ENCODE results near the gene BPIFB6.

The BPIFB6 gene

DNA sequence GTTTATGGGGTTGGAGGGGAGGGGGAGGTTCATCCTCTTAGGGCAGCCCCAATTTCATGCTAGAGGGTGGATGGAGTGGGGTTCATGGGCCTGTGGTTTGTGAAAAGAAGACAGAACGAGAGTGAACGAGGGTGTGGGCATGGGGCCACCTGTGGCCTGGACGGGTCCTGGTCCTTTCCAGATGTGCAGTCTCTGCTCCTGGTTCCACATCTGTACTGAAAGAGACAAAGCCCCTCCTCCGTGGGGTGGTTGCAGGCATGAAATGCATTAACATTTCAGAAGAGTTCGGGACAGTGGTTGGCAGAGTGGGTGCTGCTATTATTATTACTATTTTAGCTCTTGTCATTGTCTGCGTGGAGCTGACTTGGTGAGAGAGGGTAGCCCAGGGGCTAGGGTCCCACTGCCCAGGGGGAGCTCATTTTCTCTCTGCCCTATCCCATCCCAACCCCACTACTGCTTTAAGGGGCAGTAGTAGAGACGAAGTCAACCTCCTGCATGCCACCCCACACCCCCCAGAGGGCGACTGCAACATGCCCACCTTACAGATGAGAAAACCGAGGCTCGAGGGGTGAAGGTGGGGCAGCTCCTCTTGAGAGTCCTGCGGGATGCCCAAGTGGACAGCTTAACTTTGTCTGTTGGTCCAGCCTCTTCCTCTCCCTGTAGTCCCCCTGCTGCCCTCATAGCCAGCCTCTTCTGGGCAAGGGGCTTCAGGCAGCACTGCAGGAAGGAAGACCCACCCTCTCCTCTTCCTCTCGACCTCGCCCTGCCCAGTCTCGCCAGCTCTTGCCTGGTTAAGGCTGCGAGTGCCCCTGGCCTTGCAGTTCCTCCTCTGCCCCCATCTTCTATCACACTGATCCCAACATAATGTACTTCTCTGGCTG lies 15.5 kb upstream of the BPIFB6 start:
- no peak for DNase-seq (ENCODE audit: low spot score)

- no peak for DNase-seq (ENCODE audit: low spot score)
These were observed 14.8 kb upstream of the BPIFB6 start for GRCh38 chr20:33016581-33017109.

GRCh38 chr20:33017542-33017941 lies 13.9 kb upstream of the BPIFB6 start:
- no peak for DNase-seq (ENCODE audit: low spot score)

DNA sequence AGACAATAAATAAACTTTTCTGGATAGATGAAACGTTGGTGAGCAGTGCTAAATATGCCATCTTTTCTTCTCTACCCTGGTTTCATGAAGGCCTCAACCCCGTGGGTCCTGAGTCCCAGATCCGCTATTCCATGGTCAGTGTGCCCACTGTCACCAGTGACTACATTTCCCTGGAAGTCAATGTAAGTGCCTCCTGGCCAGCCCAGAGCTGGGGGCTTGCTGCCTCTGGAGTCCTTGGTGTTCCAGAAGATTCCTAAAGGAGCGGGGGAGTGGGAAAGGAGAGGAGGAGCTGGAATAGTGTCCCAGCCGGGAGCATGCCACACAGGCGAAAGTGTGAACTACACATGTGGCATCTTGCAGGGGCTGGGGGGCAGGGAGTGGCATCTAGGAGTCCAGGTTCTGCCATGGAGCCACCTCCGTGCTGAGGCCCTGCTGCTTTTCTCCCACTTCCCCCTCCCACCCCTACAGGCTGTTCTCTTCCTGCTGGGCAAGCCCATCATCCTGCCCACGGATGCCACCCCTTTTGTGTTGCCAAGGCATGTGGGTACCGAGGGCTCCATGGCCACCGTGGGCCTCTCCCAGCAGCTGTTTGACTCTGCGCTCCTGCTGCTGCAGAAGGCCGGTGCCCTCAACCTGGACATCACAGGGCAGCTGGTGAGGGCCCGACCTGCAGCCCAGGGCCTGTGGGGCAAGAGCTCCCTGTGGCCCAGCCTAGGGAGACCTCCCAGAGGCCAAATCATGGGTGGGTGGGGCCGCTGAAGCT lies 13.1 kb upstream of the BPIFB6 start:
- DNase-seq (ENCODE audit: low spot score) = no peak

GRCh38 chr20:33019465-33020277 lies 11.8 kb upstream of the BPIFB6 start:
- no peak for DNase-seq (ENCODE audit: low spot score)

DNA sequence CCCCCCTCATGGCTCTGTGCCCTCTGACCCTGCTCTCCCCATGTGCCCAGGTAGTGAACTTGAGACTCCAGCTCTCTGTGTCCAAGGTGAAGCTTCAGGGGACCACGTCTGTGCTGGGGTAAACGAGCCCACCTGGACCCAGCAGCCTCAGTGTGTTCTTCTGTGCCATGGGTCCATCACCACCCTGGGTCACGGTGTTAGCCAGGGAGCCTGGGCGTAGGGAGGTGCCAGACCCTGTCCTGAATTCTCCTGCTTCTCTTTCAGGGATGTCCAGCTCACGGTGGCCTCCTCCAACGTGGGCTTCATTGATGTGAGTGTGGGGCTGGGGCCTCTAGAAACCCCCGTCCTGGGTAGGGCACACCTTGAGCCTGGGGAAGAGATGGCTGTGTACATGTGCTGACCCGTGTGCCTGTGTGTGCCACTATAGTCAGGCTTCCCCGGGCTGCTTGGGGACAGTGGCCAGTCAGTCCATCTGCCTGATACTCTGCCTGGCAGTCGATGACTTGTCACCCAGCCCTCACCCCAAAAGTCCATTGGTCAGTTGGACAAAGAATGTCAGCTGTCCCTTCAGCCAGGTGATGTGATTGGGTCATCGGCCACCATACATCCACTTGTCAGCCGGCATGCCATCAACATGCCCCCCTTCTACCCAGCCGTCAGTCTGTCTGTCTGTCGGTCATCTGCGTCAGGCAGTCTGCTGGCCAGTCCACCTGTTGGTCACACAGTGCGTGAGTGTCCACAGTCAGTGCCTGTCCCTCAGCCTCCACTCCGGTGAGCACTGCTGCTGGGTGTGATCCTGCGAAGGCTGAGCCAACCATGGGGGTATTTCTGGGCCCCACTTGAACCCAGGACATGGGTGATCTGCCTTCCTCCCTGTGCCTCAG lies 10.9 kb upstream of the BPIFB6 start:
- no peak for DNase-seq (ENCODE audit: low spot score)

DNA sequence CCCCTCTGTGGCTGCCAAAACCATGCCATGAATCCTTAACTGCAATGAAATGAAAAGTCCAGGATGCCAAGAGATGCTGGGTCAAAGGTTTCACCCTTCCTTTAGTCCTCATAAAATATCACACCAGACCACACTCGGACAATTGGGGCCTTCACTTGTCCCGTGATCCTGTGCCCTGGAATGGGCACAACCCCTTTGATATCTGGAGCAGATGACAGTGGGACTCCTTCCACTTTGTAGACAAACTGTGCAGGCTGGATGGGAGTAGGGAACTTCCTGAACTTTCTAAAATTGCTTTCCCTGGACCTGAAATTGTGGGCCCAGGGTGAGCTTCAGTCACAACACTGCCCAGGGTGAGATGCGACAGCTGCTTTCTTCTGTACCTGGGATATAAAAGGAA lies 9.6 kb upstream of the BPIFB6 start:
- DNase-seq (ENCODE audit: low spot score) = no peak

- DNase-seq (ENCODE audit: low spot score) = no peak
These were observed 9.2 kb upstream of the BPIFB6 start for GRCh38 chr20:33022289-33022688.

DNA sequence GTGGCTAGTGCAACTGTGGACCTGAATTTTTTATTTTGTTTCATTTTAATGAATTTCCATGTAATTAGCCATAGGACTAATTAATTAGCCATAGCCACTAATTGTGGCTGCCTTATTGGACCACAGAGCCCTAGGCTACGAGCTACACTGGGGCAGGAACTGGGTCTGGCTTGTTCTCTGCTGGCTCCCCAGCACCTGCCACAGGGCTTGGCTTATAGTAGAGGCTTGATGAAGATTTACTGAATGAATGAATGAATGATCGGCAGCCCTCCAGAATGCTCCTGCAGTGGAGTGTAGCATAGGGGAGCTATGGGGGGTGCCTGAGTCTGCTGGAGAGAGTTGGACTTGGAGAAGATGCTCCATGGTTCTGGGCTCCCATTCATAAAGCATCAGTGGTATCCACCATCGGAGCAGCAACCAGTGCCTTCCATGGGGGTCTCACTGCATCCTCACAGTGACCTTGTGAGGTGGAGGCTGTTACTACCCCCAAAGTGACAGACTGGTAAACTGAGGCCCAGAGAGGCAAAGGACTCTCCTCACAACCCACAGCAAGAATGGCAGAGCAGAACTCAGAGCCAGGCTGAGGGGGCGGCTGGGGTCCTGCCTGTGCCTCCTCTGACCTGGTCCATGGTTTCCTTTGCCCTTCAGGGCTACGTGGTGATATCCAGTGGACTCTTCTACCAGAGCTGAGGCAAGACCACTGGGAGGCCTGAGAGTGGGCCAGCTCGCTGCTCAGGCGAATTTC lies 8.6 kb upstream of the BPIFB6 start:
- no peak for DNase-seq (ENCODE audit: low spot score)

GRCh38 chr20:33023439-33024242 lies 7.8 kb upstream of the BPIFB6 start:
- no peak for DNase-seq (ENCODE audit: low spot score)

- DNase-seq (ENCODE audit: low spot score) = no peak
These were observed 7.2 kb upstream of the BPIFB6 start for GRCh38 chr20:33024243-33024560.

DNA sequence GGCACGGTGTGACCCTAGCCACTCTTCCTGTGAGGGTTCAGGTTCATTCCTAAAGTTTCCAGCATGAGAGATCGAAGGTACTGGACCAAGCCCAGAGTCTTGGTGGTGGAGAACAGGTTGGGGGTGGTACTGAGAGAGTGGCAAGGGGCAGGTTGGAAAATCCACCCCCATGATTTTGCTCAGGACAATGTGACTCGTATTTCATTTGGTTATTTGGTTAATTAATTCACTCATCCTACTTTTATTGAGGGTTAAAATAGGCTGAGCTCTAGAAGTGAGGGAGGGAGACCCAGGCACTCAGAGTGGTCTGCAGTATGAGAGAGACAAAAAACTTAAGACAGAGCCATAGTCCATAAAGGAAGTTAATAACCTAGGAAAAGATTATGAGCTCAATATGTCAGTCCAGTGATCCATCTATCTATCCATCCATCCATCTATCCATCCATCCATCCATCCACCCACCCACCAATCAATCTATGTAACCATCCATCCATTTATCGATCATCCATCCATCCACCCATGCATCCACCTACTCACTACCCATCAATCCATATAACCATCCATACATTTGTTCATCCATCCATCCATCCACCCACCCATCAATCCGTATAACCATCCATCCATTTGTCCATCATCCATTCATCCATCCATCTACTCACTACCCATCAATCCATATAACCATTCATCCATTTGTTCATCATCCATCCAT lies 6.7 kb upstream of the BPIFB6 start:
- no peak for DNase-seq (ENCODE audit: low spot score)

DNA sequence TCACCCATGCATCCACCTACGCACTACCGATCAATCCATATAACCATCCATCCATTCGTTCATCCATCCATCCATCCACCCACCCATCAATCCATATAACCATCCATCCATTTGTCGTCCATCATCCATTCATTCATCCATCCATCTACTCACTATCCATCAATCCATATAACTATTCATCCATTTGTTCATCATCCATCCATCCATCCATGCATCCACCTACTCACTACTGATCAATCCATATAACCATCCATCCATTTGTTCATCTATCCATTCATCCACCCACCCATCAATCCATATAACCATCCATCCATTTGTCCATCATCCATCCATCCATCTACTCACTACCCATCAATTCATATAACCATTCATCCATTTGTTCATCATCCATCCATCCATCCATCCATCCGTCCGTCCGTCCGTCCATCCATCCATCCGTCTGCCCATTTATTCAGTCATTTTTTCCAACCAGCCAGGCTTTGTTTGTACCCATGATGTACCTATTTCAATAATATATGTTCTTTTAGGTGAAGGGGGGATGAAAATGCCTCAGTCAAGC lies 6.1 kb upstream of the BPIFB6 start:
- DNase-seq (ENCODE audit: low spot score) = no peak

DNA sequence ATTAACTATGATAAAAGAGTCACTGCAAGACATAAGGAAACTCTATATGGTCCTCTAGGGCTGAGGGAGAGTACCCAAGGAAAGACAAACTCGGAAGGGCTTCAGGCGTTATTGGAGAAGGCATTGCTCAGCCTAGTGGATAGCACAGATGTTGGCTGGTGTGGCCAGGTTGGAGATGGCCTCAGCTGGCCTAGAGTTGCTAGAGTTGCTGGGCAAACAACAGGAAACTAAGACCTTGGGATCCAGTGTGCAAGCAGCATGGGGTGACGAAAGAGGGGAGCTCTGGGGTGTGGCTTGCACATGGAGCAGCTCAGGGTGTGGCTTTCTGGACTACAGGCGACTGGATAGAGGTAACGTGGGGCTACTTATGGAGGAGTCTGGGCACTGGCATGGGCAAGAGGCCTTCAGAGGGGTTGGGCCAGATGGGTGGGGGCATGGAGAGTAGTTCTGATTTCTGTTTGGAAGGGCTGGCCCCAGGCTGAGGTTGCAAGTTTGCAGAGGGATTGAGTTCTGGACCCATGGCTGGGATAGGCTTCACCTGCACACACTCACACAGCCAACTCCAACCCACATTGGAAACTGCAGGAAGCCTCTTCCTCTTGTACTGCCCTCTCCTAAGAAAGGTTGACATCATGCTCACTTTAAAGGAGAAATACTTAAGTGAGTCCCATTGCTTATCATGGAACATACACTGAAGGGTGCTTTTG lies 5.2 kb upstream of the BPIFB6 start:
- DNase-seq (ENCODE audit: low spot score) = no peak

DNA sequence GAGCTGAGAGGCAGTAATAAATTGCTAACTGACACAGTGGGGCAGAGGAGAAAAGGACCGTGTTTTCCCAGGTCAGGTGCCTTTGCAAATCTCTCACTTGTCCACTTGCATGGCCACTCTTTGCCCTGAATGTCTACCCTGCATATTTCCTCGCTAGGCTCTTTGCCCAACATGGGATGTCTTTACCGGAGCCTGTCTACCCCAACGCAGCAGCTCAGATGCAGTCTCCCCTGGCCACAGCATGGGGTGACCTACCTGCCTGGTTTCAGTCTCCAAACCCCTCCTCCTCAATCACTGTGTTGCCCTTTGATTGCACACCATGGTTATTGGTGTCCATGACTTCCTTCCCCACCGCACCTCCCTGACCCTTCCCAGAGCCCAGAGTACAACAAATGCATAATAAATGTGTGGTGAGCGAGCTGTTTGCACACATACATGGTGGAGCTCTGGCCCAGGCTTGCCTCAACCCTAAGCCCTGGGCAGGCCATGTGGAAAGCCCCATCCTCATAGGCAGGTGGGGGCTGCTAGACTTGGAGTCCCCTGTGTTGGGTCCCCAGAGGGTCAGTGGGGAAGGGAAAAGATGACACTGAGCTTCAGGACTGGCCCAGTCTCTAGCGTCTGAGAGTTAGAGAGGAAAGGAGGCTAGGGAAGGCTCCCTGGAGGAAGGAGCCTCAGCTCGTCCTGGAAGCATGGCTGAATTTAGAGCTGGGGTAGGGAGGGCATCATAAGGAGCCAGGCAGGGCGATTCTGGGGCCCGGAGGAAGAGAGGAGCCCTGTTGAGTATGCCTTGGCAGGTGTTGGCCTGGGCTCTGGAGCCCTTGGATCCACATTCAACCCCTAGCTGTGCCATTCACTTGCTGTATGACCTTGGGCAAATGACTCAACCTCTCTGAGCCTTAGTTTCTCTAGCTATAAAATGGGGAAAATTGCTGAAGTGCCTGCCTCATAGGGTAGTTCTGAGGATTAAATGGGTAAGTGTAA lies 4.4 kb upstream of the BPIFB6 start:
- DNase-seq (ENCODE audit: low spot score) = no peak
